ENCODE results near the gene ZBTB38.

- TF ChIP-seq CTCF (IDR thresholded peaks at IDR 0.05; ENCODE audit: low read depth, low read length) (no peak), POLR2A (IDR thresholded peaks at IDR 0.05; ENCODE audit: extremely low read depth, insufficient read length) (no peak)
Observed at GRCh38 chr3:141397996-141398395, 29.7 kb downstream of the ZBTB38 start.

Measured in NB4 (cell line).